Astrocyte (in vitro differentiated cells and primary cell): ENCODE data around the gene MMEL1. TPM values are rescaled to one million over a fixed set of nuclear protein-coding genes. Genes with fewer than 3 reads are reported as not detected.

ENCODE experiments used
- DNase-seq: peaks from one replicate; pipeline ENCODE4 v3.0.0-alpha.2; 2010; ENCODE audit warnings: low read depth
- FAIRE-seq: peaks from 2 replicates; lab custom pipeline; 2011; peaks lifted over from hg19 to GRCh38; lab: Jason Lieb, UNC
- H2AFZ ChIP-seq: 2 replicates; pipeline ENCODE4 v1.6.0; 2012; ENCODE audit warnings: low read depth, low read length, inconsistent platforms
- H3K27ac ChIP-seq: 2 replicates; pipeline ENCODE4 v1.5.1; 2011; ENCODE audit warnings: low read depth, low read length, inconsistent platforms
- H3K27me3 ChIP-seq: 2 replicates; pipeline ENCODE4 v1.6.0; 2011; ENCODE audit warnings: low read length, inconsistent platforms; ENCODE audit not compliant: insufficient read depth
- H3K36me3 ChIP-seq: 2 replicates; pipeline ENCODE4 v1.5.1; 2011; ENCODE audit warnings: low read length, inconsistent platforms; ENCODE audit not compliant: insufficient read depth
- H3K4me1 ChIP-seq: 2 replicates; pipeline ENCODE4 v1.5.1; 2011; ENCODE audit warnings: low read length, inconsistent platforms; ENCODE audit not compliant: insufficient read depth
- H3K4me2 ChIP-seq: 2 replicates; pipeline ENCODE4 v1.6.0; 2012; ENCODE audit warnings: low read length, inconsistent platforms
- H3K4me3 ChIP-seq: 2 replicates; pipeline ENCODE4 v1.5.1; 2011; ENCODE audit warnings: low read depth, mild to moderate bottlenecking, low read length, inconsistent platforms; ENCODE audit not compliant: insufficient read depth
- H3K79me2 ChIP-seq: 2 replicates; pipeline ENCODE4 v1.6.0; 2012; ENCODE audit warnings: mild to moderate bottlenecking, low read length, inconsistent platforms; ENCODE audit not compliant: insufficient read depth
- H3K9ac ChIP-seq: 2 replicates; pipeline ENCODE4 v1.6.0; 2012; ENCODE audit warnings: mild to moderate bottlenecking, low read length, inconsistent platforms
- H3K9me3 ChIP-seq: 2 replicates; pipeline ENCODE4 v1.5.1; 2012; ENCODE audit warnings: low read depth, mild to moderate bottlenecking, low read length, inconsistent platforms; ENCODE audit not compliant: insufficient read depth
- H4K20me1 ChIP-seq: 2 replicates; pipeline ENCODE4 v1.6.0; 2012; ENCODE audit warnings: low read length, inconsistent platforms; ENCODE audit not compliant: insufficient read depth
- H3K27ac Mint-ChIP-seq: one replicate; pipeline ENCODE4 v1.8.0; 2021; ENCODE audit warnings: mild to moderate bottlenecking, mixed read lengths; ENCODE audit not compliant: unreplicated experiment
- H3K27me3 Mint-ChIP-seq: one replicate; pipeline ENCODE4 v1.8.0; 2021; ENCODE audit warnings: low read depth, mixed read lengths; ENCODE audit not compliant: unreplicated experiment
- H3K36me3 Mint-ChIP-seq: one replicate; pipeline ENCODE4 v1.8.0; 2021; ENCODE audit warnings: low read depth, mixed read lengths; ENCODE audit not compliant: unreplicated experiment
- H3K4me1 Mint-ChIP-seq: one replicate; pipeline ENCODE4 v1.8.0; 2021; ENCODE audit warnings: low read depth, mixed read lengths; ENCODE audit not compliant: unreplicated experiment
- H3K4me3 Mint-ChIP-seq: one replicate; pipeline ENCODE4 v1.8.0; 2021; ENCODE audit warnings: mild to moderate bottlenecking, moderate library complexity, mixed read lengths; ENCODE audit not compliant: unreplicated experiment
- H3K9me3 Mint-ChIP-seq: one replicate; pipeline ENCODE4 v1.8.0; 2021; ENCODE audit warnings: mild to moderate bottlenecking, mixed read lengths; ENCODE audit not compliant: unreplicated experiment
- CTCF ChIP-seq: IDR thresholded peaks from 2 replicates; pipeline ENCODE4 v1.5.1; 2011; ENCODE audit warnings: low read depth, mild to moderate bottlenecking, inconsistent platforms, low read length, moderate library complexity; ENCODE audit not compliant: insufficient read depth
- EZH2 ChIP-seq: IDR thresholded peaks from 2 replicates; pipeline ENCODE4 v1.6.1; 2012; ENCODE audit warnings: mild to moderate bottlenecking, low read length, inconsistent platforms; ENCODE audit not compliant: insufficient read depth
- total RNA-seq: library from RNA; stranded (reverse); gene quantifications from 2 replicates; pipeline ENCODE4 v1.2.1, GENCODE V29; 2021

The MMEL1 gene
- total RNA-seq, 1 donor from 2014 or later = not detected

- no peak overlapping the region for H3K9ac ChIP-seq
Measured at GRCh38 chr1:2605509-2606395, 27.1 kb downstream of the MMEL1 start.

GRCh38 chr1:2604844-2605508, 27.8 kb downstream of the MMEL1 start:
- TF ChIP-seq CTCF (no peak), EZH2 (no peak)
- Histone ChIP-seq H2AFZ (no peak overlapping the region), H3K79me2 (no peaks in the 10 kb centered on the region), H3K36me3 (no peaks in the 10 kb centered on the region), H3K9ac (no peak overlapping the region), H3K9me3 (no peaks in the 10 kb centered on the region), H3K4me3 (no peak overlapping the region), H4K20me1 (no peaks in the 10 kb centered on the region), H3K4me2 (no peak overlapping the region), H3K4me1 (no peaks in the 10 kb centered on the region), H3K27me3 (no peaks in the 10 kb centered on the region), H3K27ac (no peak overlapping the region)
- FAIRE-seq = no peak
- H3K36me3 Mint-ChIP-seq = no peaks in the 10 kb centered on the region
- no peak for DNase-seq
- no peak overlapping the region for H3K4me3 Mint-ChIP-seq
- H3K27ac Mint-ChIP-seq = no peak overlapping the region
- no peaks in the 10 kb centered on the region for H3K4me1 Mint-ChIP-seq
- H3K27me3 Mint-ChIP-seq = peaks cover 21% of the 10 kb centered on the region
- H3K9me3 Mint-ChIP-seq = peaks cover 2% of the 10 kb centered on the region

More at GRCh38 chr1:2605509-2606395, 27.1 kb downstream of the MMEL1 start:
- TF ChIP-seq CTCF (no peak), EZH2 (no peak)
- no peaks in the 10 kb centered on the region for H4K20me1 ChIP-seq
- H3K27me3 ChIP-seq = peaks cover 7% of the 10 kb centered on the region
- no peak overlapping the region for H3K4me2 ChIP-seq
- DNase-seq (no peak), FAIRE-seq (no peak)
- Mint-ChIP-seq H3K9me3 (peaks cover 2% of the 10 kb centered on the region), H3K27me3 (peaks cover 28% of the 10 kb centered on the region), H3K4me3 (no peak overlapping the region), H3K27ac (no peak overlapping the region), H3K36me3 (no peaks in the 10 kb centered on the region), H3K4me1 (no peaks in the 10 kb centered on the region)
- H3K27ac ChIP-seq = no peak overlapping the region
- no peak overlapping the region for H2AFZ ChIP-seq
- no peak overlapping the region for H3K4me3 ChIP-seq
- H3K79me2 ChIP-seq = no peaks in the 10 kb centered on the region
- no peaks in the 10 kb centered on the region for H3K9me3 ChIP-seq
- peaks cover 4% of the 10 kb centered on the region for H3K4me1 ChIP-seq
- H3K36me3 ChIP-seq = no peaks in the 10 kb centered on the region
